BE2C (cell line): ENCODE results near the gene ITGA5.

Source experiments
- DNase-seq: peaks from one replicate; pipeline ENCODE4 v3.0.0-alpha.2; 2020
- H3K27me3 ChIP-seq: fragments of 250-450 bp; sonication (Bioruptor Pico); 2 replicates; pipeline ENCODE4 v1.5.1; 2020; ENCODE audit warnings: mild to moderate bottlenecking
- H3K36me3 ChIP-seq: fragments of 250-450 bp; sonication (Bioruptor Pico); 2 replicates; pipeline ENCODE4 v1.5.1; 2020; ENCODE audit warnings: mild to moderate bottlenecking
- H3K4me1 ChIP-seq: fragments of 250-450 bp; sonication (Bioruptor Pico); 2 replicates; pipeline ENCODE4 v1.5.1; 2020
- H3K4me3 ChIP-seq: 2 replicates; pipeline ENCODE4 v1.5.1; 2011; ENCODE audit warnings: low read depth, low read length
- H3K9me3 ChIP-seq: fragments of 250-450 bp; sonication (Bioruptor Pico); 2 replicates; pipeline ENCODE4 v1.5.1; 2020
- TF ChIP-seq, protein P1 (sequence below): IDR thresholded peaks from 2 replicates; pipeline ENCODE4 v1.5.1; 2012; ENCODE audit warnings: mild to moderate bottlenecking, low read depth, low read length

The ITGA5 gene

GRCh38 chr12:54411391-54412241 lies 7.5 kb downstream of the ITGA5 start:
- H3K4me1 ChIP-seq = no peaks in the 10 kb centered on the region; the same call in 1 of the 2 replicates
- no peaks in the 10 kb centered on the region for H3K36me3 ChIP-seq
- DNase-seq = no peak
- H3K4me3 ChIP-seq = no peak overlapping the region
- TF ChIP-seq, protein P1, sequence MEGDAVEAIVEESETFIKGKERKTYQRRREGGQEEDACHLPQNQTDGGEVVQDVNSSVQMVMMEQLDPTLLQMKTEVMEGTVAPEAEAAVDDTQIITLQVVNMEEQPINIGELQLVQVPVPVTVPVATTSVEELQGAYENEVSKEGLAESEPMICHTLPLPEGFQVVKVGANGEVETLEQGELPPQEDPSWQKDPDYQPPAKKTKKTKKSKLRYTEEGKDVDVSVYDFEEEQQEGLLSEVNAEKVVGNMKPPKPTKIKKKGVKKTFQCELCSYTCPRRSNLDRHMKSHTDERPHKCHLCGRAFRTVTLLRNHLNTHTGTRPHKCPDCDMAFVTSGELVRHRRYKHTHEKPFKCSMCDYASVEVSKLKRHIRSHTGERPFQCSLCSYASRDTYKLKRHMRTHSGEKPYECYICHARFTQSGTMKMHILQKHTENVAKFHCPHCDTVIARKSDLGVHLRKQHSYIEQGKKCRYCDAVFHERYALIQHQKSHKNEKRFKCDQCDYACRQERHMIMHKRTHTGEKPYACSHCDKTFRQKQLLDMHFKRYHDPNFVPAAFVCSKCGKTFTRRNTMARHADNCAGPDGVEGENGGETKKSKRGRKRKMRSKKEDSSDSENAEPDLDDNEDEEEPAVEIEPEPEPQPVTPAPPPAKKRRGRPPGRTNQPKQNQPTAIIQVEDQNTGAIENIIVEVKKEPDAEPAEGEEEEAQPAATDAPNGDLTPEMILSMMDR = no peak
- H3K27me3 ChIP-seq = peaks cover 31% of the 10 kb centered on the region
- H3K9me3 ChIP-seq = no peaks in the 10 kb centered on the region

GRCh38 chr12:54409267-54409666 lies 9.8 kb downstream of the ITGA5 start:
- TF ChIP-seq, protein P1 = no peak
- no peak for DNase-seq
- Histone ChIP-seq H3K36me3 (no peaks in the 10 kb centered on the region), H3K9me3 (no peaks in the 10 kb centered on the region), H3K27me3 (peaks cover 17% of the 10 kb centered on the region), H3K4me1 (no peaks in the 10 kb centered on the region; the same call in 1 of the 2 replicates), H3K4me3 (no peak overlapping the region)

- DNase-seq = no peak
- Histone ChIP-seq H3K9me3 (no peaks in the 10 kb centered on the region), H3K4me3 (no peak overlapping the region), H3K36me3 (no peaks in the 10 kb centered on the region), H3K27me3 (peaks cover 8% of the 10 kb centered on the region; the same call in 1 of the 2 replicates), H3K4me1 (no peaks in the 10 kb centered on the region; the same call in 1 of the 2 replicates)
- TF ChIP-seq, protein P1 = no peak
Measured at GRCh38 chr12:54407183-54407905, 11.7 kb downstream of the ITGA5 start.

GRCh38 chr12:54405573-54405972 lies 13.5 kb downstream of the ITGA5 start:
- no peaks in the 10 kb centered on the region for H3K36me3 ChIP-seq
- TF ChIP-seq, protein P1 = no peak
- no peak for DNase-seq
- no peaks in the 10 kb centered on the region for H3K9me3 ChIP-seq
- H3K27me3 ChIP-seq = peaks cover 7% of the 10 kb centered on the region; the same call in 1 of the 2 replicates
- H3K4me1 ChIP-seq = no peaks in the 10 kb centered on the region; the same call in 1 of the 2 replicates
- no peak overlapping the region for H3K4me3 ChIP-seq

DNA sequence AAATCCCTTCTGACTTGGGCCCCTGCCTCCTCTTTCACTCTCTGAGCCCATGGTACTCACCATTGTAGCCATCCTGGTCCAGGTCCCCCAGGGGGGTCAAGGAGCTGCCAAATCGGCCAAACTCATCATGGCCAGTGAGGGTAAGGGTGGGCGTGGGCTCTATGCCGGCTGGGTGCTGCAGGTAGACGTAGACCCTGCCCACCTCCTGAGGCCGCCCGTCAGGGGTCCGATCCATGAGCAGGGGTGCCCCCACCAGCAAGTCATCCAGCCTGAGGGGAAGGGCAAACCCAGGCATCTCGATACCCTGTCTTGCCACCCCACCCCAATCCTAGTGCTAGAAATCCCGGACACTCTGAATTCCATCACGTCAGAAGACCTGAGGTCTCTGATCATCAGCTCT lies 14.0 kb downstream of the ITGA5 start:
- H3K4me3 ChIP-seq = no peak overlapping the region
- no peak for DNase-seq
- TF ChIP-seq, protein P1 = no peak
- H3K36me3 ChIP-seq = no peaks in the 10 kb centered on the region
- no peaks in the 10 kb centered on the region; the same call in 1 of the 2 replicates for H3K4me1 ChIP-seq
- H3K9me3 ChIP-seq = no peaks in the 10 kb centered on the region
- peaks cover 7% of the 10 kb centered on the region; the same call in 1 of the 2 replicates for H3K27me3 ChIP-seq
